Left cardiac atrium (tissue), 4 donors: Measurements from ENCODE around the gene TEKT3. TPM values are rescaled to one million over a fixed set of nuclear protein-coding genes. Genes with fewer than 3 reads are reported as not detected.

ENCODE experiments used
- ATAC-seq, 2 donors: fragments of 200-7000 bp; cut with Tn5 transposase; one replicate each; pipeline ENCODE4 v1.9.1; 2020; ENCODE audit warnings: mild to moderate bottlenecking in 2 of 2, moderate library complexity in 2 of 2
- DNase-seq: peaks from one replicate; pipeline ENCODE4 v3.0.0-alpha.2; 2020
- intact Hi-C, 2 donors: fragments of 100-400 bp; cut with DNase I; formaldehyde crosslinking; loops; one replicate each; pipeline versions ENCODE4 v1.14.1 to v1.15.1; 2022 to 2023
- total RNA-seq, 2 donors: library from RNA; stranded (reverse); fragmentation: NEBNext Ultra II Directional; extraction: Animal tissue kit (Norgen Biotek cat#: 25700); gene quantifications; one replicate each; pipeline ENCODE4 v1.2.1, GENCODE V29; 2021
- donor health status: DM: no; HTN: yes; CAD: no.
- donor health status: DM: no; HTN: yes; CAD: no; lungs with severe emphysema.
- donor health status: DM: yes; HTN: yes; CAD: no.
- donor health status: Dilated cardiomyopathy.

TEKT3 gene
- total RNA-seq, 2 donors from 2014 or later = 0.76 to 0.80 TPM

DNA sequence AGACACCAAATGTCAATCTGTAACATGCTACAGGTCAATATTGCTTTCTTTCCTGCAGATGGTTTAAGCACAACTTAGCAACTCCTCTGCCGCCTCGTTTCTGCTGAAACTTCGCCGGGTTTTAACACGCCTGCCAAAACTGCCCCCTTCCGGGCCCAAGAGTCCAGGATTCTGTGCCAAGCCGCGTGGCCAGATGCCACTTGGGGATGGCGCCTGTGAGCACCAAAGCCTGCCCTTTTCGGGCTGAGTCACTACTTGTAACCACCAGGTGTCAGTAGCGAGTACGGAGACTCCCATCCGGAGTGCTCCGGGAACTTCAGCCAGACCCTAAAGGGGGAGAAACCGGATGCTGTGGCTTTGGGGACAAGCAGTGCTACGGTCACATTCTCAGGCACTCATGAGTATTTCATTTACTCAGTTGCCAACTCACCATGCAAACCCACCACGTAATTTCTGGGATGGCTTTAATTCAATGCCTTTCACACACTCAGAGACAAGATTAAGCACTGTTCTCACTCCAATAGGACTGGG is 84.1 kb downstream of the TEKT3 start:
- DNase-seq (peak; percentile 86), ATAC-seq (peak; percentile 42 to 45)
- intact Hi-C loops = no loop called here

DNA sequence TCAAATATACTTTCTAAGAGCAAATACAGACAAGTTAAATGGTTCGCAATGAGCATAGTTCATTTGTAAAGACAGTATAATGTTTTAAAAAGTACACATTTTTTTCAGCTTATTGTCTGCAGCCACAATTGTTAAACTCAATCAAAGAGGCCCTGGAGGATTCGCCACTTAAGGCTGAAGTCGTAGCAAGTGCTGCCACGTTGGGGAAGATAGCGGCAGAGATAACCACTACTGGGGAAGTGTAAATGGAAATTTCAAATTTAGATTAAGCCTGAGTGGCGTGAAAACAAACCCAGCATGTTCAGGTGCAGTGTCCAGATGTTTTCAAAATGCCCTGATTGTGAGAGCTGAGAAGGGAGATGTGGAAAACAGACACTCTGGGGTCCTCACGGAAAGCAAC is 84.7 kb downstream of the TEKT3 start:
- ATAC-seq = no peak
- no peak for DNase-seq
- intact Hi-C loops = no loop called here

DNA sequence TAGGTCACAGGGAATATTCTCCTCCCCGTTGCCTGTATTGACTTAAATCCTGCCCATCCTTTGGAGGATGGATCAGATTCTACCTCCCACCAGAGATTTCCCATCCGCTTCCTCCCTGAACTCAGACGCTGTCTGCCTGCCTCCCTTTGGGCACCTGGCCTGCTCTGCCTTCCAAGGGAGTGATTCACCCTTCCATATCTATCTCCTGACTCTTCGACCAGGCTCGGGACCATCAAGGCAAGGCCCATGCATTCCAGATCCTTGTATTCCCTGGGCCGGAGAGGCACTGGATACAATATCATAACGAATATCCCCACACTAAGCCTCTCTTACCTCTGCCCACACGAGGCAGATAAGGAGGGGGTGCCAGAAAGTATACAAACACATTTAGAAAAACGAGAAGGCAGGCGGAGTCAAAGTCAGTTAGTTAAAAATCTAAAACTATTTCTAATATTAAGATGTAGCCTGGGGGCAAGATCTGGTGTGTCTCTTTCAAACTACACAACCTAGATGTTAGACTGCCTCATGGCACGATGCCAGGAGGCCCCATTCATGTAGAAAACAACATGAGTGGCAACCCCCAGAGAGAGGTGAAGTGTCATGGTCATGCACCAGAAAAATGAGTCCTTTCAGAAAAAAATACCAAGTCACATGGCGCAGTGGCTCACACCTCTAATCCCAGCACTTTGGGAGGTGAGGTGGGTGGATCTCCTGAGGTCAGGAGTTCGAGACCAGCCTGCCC is 85.5 kb downstream of the TEKT3 start:
- intact Hi-C loops = no loop called here
- DNase-seq (peak; percentile 56), ATAC-seq (peak in 1 of 2 donors; percentile 67)

Other genes with a start within 250 kb of the TEKT3 start
- gene PMP22, start 76.3 kb downstream of the TEKT3 start, total RNA-seq = 100 to 1,000 TPM; 133 to 163 TPM
- gene CDRT4, start 126.0 kb upstream of the TEKT3 start, total RNA-seq = 1 to 10 TPM; 1.7 to 4.9 TPM
- 10 to 100 TPM in 1 of 2 donors, 1 to 10 TPM in 1; 5.7 to 10.6 TPM for gene TVP23C, start 221.9 kb upstream of the TEKT3 start, total RNA-seq